Neural progenitor cell (in vitro differentiated cells): Measurements from ENCODE around the gene BCAN. TPM values are rescaled to one million over a fixed set of nuclear protein-coding genes. Genes with fewer than 3 reads are reported as not detected.
A peak's percentile ranks its signal among the peaks of the same experiment; 100 is the strongest.

Experiments used
- DNase-seq: peaks from one replicate; pipeline ENCODE4 v3.0.0-alpha.2; 2016; ENCODE audit warnings: low spot score
- H2AFZ ChIP-seq: fragments of 200-600 bp; sonication (generic); replicated peaks from 2 replicates; pipeline ENCODE4 v1.6.1; 2016; ENCODE audit warnings: antibody characterized with exemption
- H3F3A ChIP-seq: fragments of 200-600 bp; sonication (generic); 2 replicates; pipeline ENCODE4 v1.6.1; 2016; ENCODE audit warnings: antibody characterized with exemption, low read depth
- H3K27ac ChIP-seq: fragments of 200-600 bp; sonication (generic); 2 replicates; pipeline ENCODE4 v1.5.1; 2016; ENCODE audit warnings: mild to moderate bottlenecking
- H3K27me3 ChIP-seq: fragments of 200-600 bp; sonication (generic); 2 replicates; pipeline ENCODE4 v1.6.1; 2016; ENCODE audit warnings: mild to moderate bottlenecking, moderate library complexity
- H3K36me3 ChIP-seq: fragments of 200-600 bp; sonication (generic); 2 replicates; pipeline ENCODE4 v1.5.1; 2016
- H3K4me1 ChIP-seq: fragments of 200-600 bp; sonication (generic); 2 replicates; pipeline ENCODE4 v1.6.1; 2016; ENCODE audit warnings: mixed run types
- H3K4me2 ChIP-seq: fragments of 200-600 bp; sonication (generic); 2 replicates; pipeline ENCODE4 v1.6.1; 2016
- H3K4me3 ChIP-seq: fragments of 200-600 bp; sonication (generic); 2 replicates; pipeline ENCODE4 v1.5.1; 2016
- H3K79me2 ChIP-seq: fragments of 200-600 bp; sonication (generic); 2 replicates; pipeline ENCODE4 v1.6.1; 2016; ENCODE audit warnings: low read depth
- H3K9ac ChIP-seq: fragments of 200-600 bp; sonication (generic); 2 replicates; pipeline ENCODE4 v1.6.1; 2016
- H3K9me3 ChIP-seq: fragments of 200-600 bp; sonication (generic); 2 replicates; pipeline ENCODE4 v1.5.1; 2016; ENCODE audit warnings: low read depth
- H4K20me1 ChIP-seq: fragments of 200-600 bp; sonication (generic); 2 replicates; pipeline ENCODE4 v1.6.1; 2016; ENCODE audit warnings: low read depth
- H3K27ac Mint-ChIP-seq: 3 replicates; pipeline ENCODE4 v1.8.0; 2021; ENCODE audit warnings: mixed read lengths
- H3K27me3 Mint-ChIP-seq: 2 replicates; pipeline ENCODE4 v1.8.0; 2022; ENCODE audit warnings: low read depth, mild to moderate bottlenecking, inconsistent platforms, moderate library complexity, mixed read lengths; ENCODE audit not compliant: insufficient read depth
- H3K36me3 Mint-ChIP-seq: 3 replicates; pipeline ENCODE4 v1.8.0; 2021; ENCODE audit warnings: mixed read lengths
- H3K4me1 Mint-ChIP-seq: 3 replicates; pipeline ENCODE4 v1.8.0; 2021; ENCODE audit warnings: mixed read lengths
- H3K4me3 Mint-ChIP-seq: 3 replicates; pipeline ENCODE4 v1.8.0; 2021; ENCODE audit warnings: mild to moderate bottlenecking, moderate library complexity, mixed read lengths
- H3K9me3 Mint-ChIP-seq: 3 replicates; pipeline ENCODE4 v1.8.0; 2020; ENCODE audit warnings: mixed read lengths
- CTCF ChIP-seq: fragments of 200-600 bp; sonication (generic); IDR thresholded peaks from 2 replicates; pipeline ENCODE4 v1.5.1; 2017; ENCODE audit warnings: antibody characterized with exemption, mild to moderate bottlenecking
- EZH2 ChIP-seq: fragments of 200-600 bp; sonication (generic); IDR thresholded peaks from 2 replicates; pipeline ENCODE4 v1.6.1; 2017; ENCODE audit warnings: antibody characterized with exemption, mild to moderate bottlenecking, moderate library complexity
- EZH2phosphoT487 ChIP-seq: fragments of 200-600 bp; sonication (generic); IDR thresholded peaks from 2 replicates; pipeline ENCODE4 v1.6.1; 2017; ENCODE audit warnings: antibody characterized with exemption
- total RNA-seq: library from RNA; depleted of rRNA; stranded (reverse); fragments of >200 nt; gene quantifications from 2 replicates; pipeline ENCODE4 v1.2.3, GENCODE V29; 2015; ENCODE audit warnings: low replicate concordance

BCAN gene
- total RNA-seq, 1 donor from 2014 or later: not detected

GRCh38 chr1:156598125-156598524 lies 43.8 kb upstream of the BCAN start:
- Mint-ChIP-seq H3K9me3 (no peaks in the 10 kb centered on the region), H3K4me1 (peaks cover 37% of the 10 kb centered on the region), H3K4me3 (no peak overlapping the region), H3K27me3 (peaks cover 5% of the 10 kb centered on the region), H3K36me3 (peaks cover 13% of the 10 kb centered on the region), H3K27ac (no peak overlapping the region)
- Histone ChIP-seq H3K9me3 (no peaks in the 10 kb centered on the region), H3F3A (peaks cover 37% of the 10 kb centered on the region), H2AFZ (no peak overlapping the region), H3K4me2 (no peak overlapping the region), H3K27ac (no peak overlapping the region), H3K4me1 (peaks cover 6% of the 10 kb centered on the region), H3K9ac (no peak overlapping the region), H3K36me3 (no peaks in the 10 kb centered on the region), H3K27me3 (no peaks in the 10 kb centered on the region), H3K4me3 (no peak overlapping the region), H3K79me2 (peaks cover 26% of the 10 kb centered on the region), H4K20me1 (no peaks in the 10 kb centered on the region)
- DNase-seq: no peak
- TF ChIP-seq EZH2 (no peak), EZH2phosphoT487 (no peak), CTCF (no peak)

- TF ChIP-seq CTCF (no peak), EZH2phosphoT487 (no peak), EZH2 (no peak)
Observed at GRCh38 chr1:156598731-156599432, 43.0 kb upstream of the BCAN start.

GRCh38 chr1:156599811-156600210 lies 42.1 kb upstream of the BCAN start:
- no peak overlapping the region for H2AFZ ChIP-seq
- peaks cover 6% of the 10 kb centered on the region for H3K4me1 ChIP-seq
- H3K4me2 ChIP-seq: peak overlapping the region; percentile 83
- H3F3A ChIP-seq: peaks cover 25% of the 10 kb centered on the region
- DNase-seq: no peak
- no peak overlapping the region for H3K9ac ChIP-seq
- H3K27me3 ChIP-seq: no peaks in the 10 kb centered on the region
- peaks cover 26% of the 10 kb centered on the region for H3K79me2 ChIP-seq
- Mint-ChIP-seq H3K4me3 (peak overlapping the region; percentile 98), H3K36me3 (peaks cover 13% of the 10 kb centered on the region), H3K9me3 (no peaks in the 10 kb centered on the region), H3K27ac (no peak overlapping the region), H3K27me3 (peaks cover 5% of the 10 kb centered on the region), H3K4me1 (peaks cover 28% of the 10 kb centered on the region)
- no peaks in the 10 kb centered on the region for H3K9me3 ChIP-seq
- TF ChIP-seq EZH2: no peak
- no peak for TF ChIP-seq CTCF
- no peak for TF ChIP-seq EZH2phosphoT487
- no peaks in the 10 kb centered on the region for H4K20me1 ChIP-seq
- peak overlapping the region; percentile 76 for H3K4me3 ChIP-seq
- no peaks in the 10 kb centered on the region for H3K36me3 ChIP-seq
- H3K27ac ChIP-seq: no peak overlapping the region

More at GRCh38 chr1:156598731-156599432, 43.0 kb upstream of the BCAN start:
- H3K4me3 ChIP-seq: no peak overlapping the region
- H3K9ac ChIP-seq: no peak overlapping the region
- H3K4me3 Mint-ChIP-seq: no peak overlapping the region
- H3K36me3 Mint-ChIP-seq: peaks cover 13% of the 10 kb centered on the region
- no peaks in the 10 kb centered on the region for H3K36me3 ChIP-seq
- peaks cover 6% of the 10 kb centered on the region for H3K4me1 ChIP-seq
- H3K27me3 ChIP-seq: no peaks in the 10 kb centered on the region
- no peak for DNase-seq
- no peak overlapping the region for H3K27ac ChIP-seq
- peaks cover 26% of the 10 kb centered on the region for H3K79me2 ChIP-seq
- no peaks in the 10 kb centered on the region for H3K9me3 Mint-ChIP-seq
- no peak overlapping the region for H3K4me2 ChIP-seq
- no peak overlapping the region for H3K27ac Mint-ChIP-seq
- no peak overlapping the region for H2AFZ ChIP-seq
- peaks cover 36% of the 10 kb centered on the region for H3K4me1 Mint-ChIP-seq
- H3K27me3 Mint-ChIP-seq: peaks cover 5% of the 10 kb centered on the region
- no peaks in the 10 kb centered on the region for H4K20me1 ChIP-seq
- no peaks in the 10 kb centered on the region for H3K9me3 ChIP-seq
- H3F3A ChIP-seq: peaks cover 31% of the 10 kb centered on the region
